CD4-positive, alpha-beta T cell (primary cell): ENCODE measurements around the gene FAM193B. TPM values are rescaled to one million over a fixed set of nuclear protein-coding genes. Genes with fewer than 3 reads are reported as not detected.

ENCODE experiments used
- ATAC-seq: fragments of 200-7000 bp; cut with Tn5 transposase; one replicate; pipeline ENCODE4 v1.10.0; 2022; ENCODE audit warnings: mild to moderate bottlenecking; ENCODE audit not compliant: poor library complexity
- CTCF ChIA-PET: fragments of 350-600 bp; sonication (Branson Sonifier 250); formaldehyde crosslinking; loops from one replicate; lab custom pipeline; 2021; ENCODE audit warnings: antibody characterized with exemption, inconsistent platforms; lab: Charles Lee
- POLR2A ChIA-PET: fragments of 350-600 bp; sonication (Branson Sonifier 250); formaldehyde crosslinking; loops from one replicate; lab custom pipeline; 2021; ENCODE audit warnings: antibody characterized with exemption, inconsistent platforms; lab: Charles Lee
- DNase-seq, 14 experiments: peaks; one replicate each; pipeline ENCODE4 v3.0.0-alpha.2; 2013 to 2020; ENCODE audit warnings: mixed read lengths in 2 of 14
- H3K27ac ChIP-seq, 2 donors: one replicate each; pipeline versions ENCODE4 v1.5.1 to v1.7.0; 2013; ENCODE audit warnings: low read length in 2 of 2, low read depth in 1 of 2, mild to moderate bottlenecking in 1 of 2
- H3K27me3 ChIP-seq, 2 experiments: 1 replicate in 1 of 2; 2 replicates in 1 of 2; pipeline versions ENCODE4 v1.6.1 to v1.7.0; 2013; ENCODE audit warnings: low read length in 2 of 2, control low read depth in 1 of 2, mild to moderate bottlenecking in 1 of 2, moderate library complexity in 1 of 2; ENCODE audit not compliant: insufficient read depth in 2 of 2, control insufficient read depth in 1 of 2
- H3K36me3 ChIP-seq: one replicate; pipeline ENCODE4 v1.6.1; 2013; ENCODE audit warnings: low read length, control low read depth; ENCODE audit not compliant: insufficient read depth
- H3K4me1 ChIP-seq: one replicate; pipeline ENCODE4 v1.6.1; 2013; ENCODE audit warnings: low read length, control low read depth; ENCODE audit not compliant: insufficient read depth
- H3K4me3 ChIP-seq: one replicate; pipeline ENCODE4 v1.5.1; 2013; ENCODE audit warnings: mild to moderate bottlenecking, low read length, moderate library complexity
- H3K9me3 ChIP-seq, 2 experiments: 1 replicate in 1 of 2; 2 replicates in 1 of 2; pipeline versions ENCODE4 v1.6.1 to v1.7.0; 2013; ENCODE audit warnings: low read length in 2 of 2, mild to moderate bottlenecking in 2 of 2, control low read depth in 1 of 2, moderate library complexity in 1 of 2; ENCODE audit not compliant: control insufficient read depth in 1 of 2, insufficient read depth in 1 of 2
- H3K27ac Mint-ChIP-seq: one replicate; pipeline ENCODE4 v1.8.0; 2020; ENCODE audit warnings: mixed read lengths
- H3K27me3 Mint-ChIP-seq: one replicate; pipeline ENCODE4 v1.8.0; 2021; ENCODE audit warnings: mixed read lengths
- H3K36me3 Mint-ChIP-seq: one replicate; pipeline ENCODE4 v1.8.0; 2021; ENCODE audit warnings: low read depth, mixed read lengths
- H3K4me1 Mint-ChIP-seq: one replicate; pipeline ENCODE4 v1.8.0; 2021; ENCODE audit warnings: low read depth, mixed read lengths
- H3K4me3 Mint-ChIP-seq: one replicate; pipeline ENCODE4 v1.8.0; 2020; ENCODE audit warnings: mild to moderate bottlenecking, mixed read lengths
- H3K9me3 Mint-ChIP-seq: one replicate; pipeline ENCODE4 v1.8.0; 2020; ENCODE audit warnings: mixed read lengths
- intact Hi-C, 2 experiments: fragments of 100-400 bp; cut with DNase I in 1 of 2; cut with micrococcal nuclease in 1 of 2; formaldehyde crosslinking; loops; one replicate each; pipeline versions ENCODE4 v1.15.1 to v1.9.0; 2023 to 2025; cut with DNase I, micrococcal nuclease
- total RNA-seq, 174 experiments: library from RNA in 2 of 174; stranded (reverse) in 2 of 174; gene quantifications; one replicate each; pipeline ENCODE4 v1.2.3 and lab custom pipeline; 2021 to 2026
- TF ChIP-seq, protein P1 (sequence below): fragments of 200-600 bp; IDR thresholded peaks from one replicate; pipeline ENCODE4 v1.8.0; 2022; ENCODE audit warnings: antibody characterized with exemption, mild to moderate bottlenecking

Gene FAM193B
- total RNA-seq, 2 experiments from 2014 or later = 150 to 155 TPM

DNA sequence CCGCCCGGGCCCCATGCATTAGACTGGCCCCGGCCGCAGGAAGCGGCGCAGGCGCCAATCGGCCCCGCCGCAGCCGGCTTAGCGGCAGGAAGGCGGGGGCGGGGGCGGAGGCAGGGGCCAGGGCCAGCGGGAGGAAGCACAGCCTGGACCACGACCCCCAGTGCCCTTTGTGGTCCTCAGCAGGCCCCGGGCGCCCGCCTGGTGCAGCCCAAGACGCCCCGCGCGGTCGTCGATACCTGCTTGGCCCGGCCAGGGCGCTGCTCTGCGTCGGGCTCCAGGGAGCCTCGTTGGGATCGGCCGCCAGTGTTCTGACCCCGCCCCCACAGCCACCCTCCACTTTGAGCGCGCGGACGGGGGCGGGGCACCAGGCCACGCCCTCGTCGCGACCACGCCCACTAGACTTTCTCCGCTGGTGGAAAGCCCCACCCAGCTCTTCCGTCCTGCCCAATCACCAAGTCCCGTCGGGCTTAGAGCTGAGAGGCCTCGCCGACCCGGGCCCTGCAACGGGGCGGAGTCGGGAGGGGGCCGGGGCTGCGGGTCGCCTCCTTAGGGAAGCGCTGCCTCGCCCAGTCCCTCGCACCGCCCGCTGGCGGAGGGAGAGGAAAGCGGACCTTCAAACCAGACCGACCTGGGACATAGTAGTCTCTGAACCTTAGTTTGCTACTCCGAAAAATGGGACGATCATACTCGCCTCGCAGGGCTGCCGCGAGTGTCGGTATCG lies 56.9 kb downstream of the FAM193B start, which contains the start of gene PDLIM7:
Gene PDLIM7 (minus strand): TSS at position 313 of the 721 bp plus-strand sequence. CDS start 1,092 bp downstream, outside the sequence.
- ATAC-seq = peak; percentile 89
- Histone ChIP-seq H3K27me3 (no peaks in the 10 kb centered on the region), H3K27ac (no peak within 1 kb of the TSS), H3K4me3 (peak within 1 kb of the TSS; percentile 70), H3K4me1 (peaks cover 50% of the 10 kb centered on the region), H3K9me3 (no peaks in the 10 kb centered on the region), H3K36me3 (no peaks in the 10 kb centered on the region)
- Mint-ChIP-seq H3K4me3 (peak within 1 kb of the TSS; percentile 74), H3K9me3 (no peaks in the 10 kb centered on the region), H3K4me1 (peaks cover 31% of the 10 kb centered on the region), H3K36me3 (peaks cover 5% of the 10 kb centered on the region), H3K27ac (no peak within 1 kb of the TSS), H3K27me3 (no peaks in the 10 kb centered on the region)
- POLR2A ChIA-PET = interaction anchor here (0.6 to 2.1 kb wide), 18 partner anchors 18 to 363 kb away, joined by 3 to 12 read pairs (median 5); partner anchors contain the start of genes DDX41, GRK6 and NSD1
- intact Hi-C loops = loop anchor here (1.0 to 2.0 kb wide), 4 partner anchors 19 to 185 kb away; partner anchors contain the start of gene DDX41 (in 1 of the 2)
- DNase-seq = peak; percentile 87 to 98 (median 94)
- TF ChIP-seq, protein P1, sequence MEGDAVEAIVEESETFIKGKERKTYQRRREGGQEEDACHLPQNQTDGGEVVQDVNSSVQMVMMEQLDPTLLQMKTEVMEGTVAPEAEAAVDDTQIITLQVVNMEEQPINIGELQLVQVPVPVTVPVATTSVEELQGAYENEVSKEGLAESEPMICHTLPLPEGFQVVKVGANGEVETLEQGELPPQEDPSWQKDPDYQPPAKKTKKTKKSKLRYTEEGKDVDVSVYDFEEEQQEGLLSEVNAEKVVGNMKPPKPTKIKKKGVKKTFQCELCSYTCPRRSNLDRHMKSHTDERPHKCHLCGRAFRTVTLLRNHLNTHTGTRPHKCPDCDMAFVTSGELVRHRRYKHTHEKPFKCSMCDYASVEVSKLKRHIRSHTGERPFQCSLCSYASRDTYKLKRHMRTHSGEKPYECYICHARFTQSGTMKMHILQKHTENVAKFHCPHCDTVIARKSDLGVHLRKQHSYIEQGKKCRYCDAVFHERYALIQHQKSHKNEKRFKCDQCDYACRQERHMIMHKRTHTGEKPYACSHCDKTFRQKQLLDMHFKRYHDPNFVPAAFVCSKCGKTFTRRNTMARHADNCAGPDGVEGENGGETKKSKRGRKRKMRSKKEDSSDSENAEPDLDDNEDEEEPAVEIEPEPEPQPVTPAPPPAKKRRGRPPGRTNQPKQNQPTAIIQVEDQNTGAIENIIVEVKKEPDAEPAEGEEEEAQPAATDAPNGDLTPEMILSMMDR = no peak
- CTCF ChIA-PET = interaction anchor here (1.0 to 2.1 kb wide), 6 partner anchors 20 to 188 kb away, joined by 3 to 7 read pairs (median 5); partner anchors contain the start of gene DDX41

DNA sequence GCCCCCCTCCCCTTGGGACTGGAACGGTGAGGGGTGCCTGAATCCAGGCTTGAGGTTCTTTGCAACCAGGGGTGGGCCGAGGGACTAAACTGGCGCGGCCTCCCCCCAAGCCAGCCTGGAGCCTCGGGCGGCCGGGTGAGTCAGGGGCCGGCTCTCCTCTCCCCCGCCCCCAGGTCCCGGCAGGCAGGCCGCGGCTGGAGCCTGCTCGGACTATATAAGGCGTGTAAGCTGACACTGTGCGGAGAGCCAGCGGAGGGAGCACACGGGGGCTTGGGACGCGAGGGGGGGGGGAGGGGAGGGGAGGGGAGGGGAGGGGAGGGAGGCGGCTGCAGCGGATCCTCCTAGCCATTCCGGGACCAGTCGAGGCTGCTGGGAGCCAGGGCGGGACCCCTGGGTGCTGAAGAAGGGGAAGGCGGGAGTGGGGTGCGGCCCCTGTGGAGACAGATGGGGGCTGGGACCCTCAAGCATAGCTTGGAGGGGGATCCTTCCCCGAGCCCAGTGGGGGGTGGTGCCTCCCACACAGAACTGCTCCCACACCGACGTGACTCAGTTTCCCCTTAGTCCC lies 57.6 kb downstream of the FAM193B start:
- Histone ChIP-seq H3K27me3 (no peaks in the 10 kb centered on the region), H3K4me1 (peaks cover 50% of the 10 kb centered on the region), H3K9me3 (no peaks in the 10 kb centered on the region), H3K4me3 (peak overlapping the region; percentile 70), H3K36me3 (no peaks in the 10 kb centered on the region), H3K27ac (no peak overlapping the region)
- ChIA-PET POLR2A (interaction anchor here (0.6 to 2.1 kb wide), 16 partner anchors 17 to 363 kb away, joined by 3 to 12 read pairs (median 5); partner anchors contain the start of genes DDX41, GRK6 and NSD1), CTCF (interaction anchor here (1.0 to 2.1 kb wide), 6 partner anchors 20 to 187 kb away, joined by 3 to 7 read pairs (median 5); partner anchors contain the start of gene DDX41)
- intact Hi-C loops = loop anchor here (1.0 to 2.0 kb wide), 4 partner anchors 19 to 185 kb away; partner anchors contain the start of gene DDX41 (in 1 of the 2)
- DNase-seq (peak in 2 of 14 experiments; percentile 44 to 55), ATAC-seq (no peak)
- Mint-ChIP-seq H3K4me1 (peaks cover 31% of the 10 kb centered on the region), H3K27ac (no peak overlapping the region), H3K9me3 (no peaks in the 10 kb centered on the region), H3K27me3 (no peaks in the 10 kb centered on the region), H3K36me3 (peaks cover 5% of the 10 kb centered on the region), H3K4me3 (peak overlapping the region; percentile 73)
- TF ChIP-seq, protein P1 = no peak

DNA sequence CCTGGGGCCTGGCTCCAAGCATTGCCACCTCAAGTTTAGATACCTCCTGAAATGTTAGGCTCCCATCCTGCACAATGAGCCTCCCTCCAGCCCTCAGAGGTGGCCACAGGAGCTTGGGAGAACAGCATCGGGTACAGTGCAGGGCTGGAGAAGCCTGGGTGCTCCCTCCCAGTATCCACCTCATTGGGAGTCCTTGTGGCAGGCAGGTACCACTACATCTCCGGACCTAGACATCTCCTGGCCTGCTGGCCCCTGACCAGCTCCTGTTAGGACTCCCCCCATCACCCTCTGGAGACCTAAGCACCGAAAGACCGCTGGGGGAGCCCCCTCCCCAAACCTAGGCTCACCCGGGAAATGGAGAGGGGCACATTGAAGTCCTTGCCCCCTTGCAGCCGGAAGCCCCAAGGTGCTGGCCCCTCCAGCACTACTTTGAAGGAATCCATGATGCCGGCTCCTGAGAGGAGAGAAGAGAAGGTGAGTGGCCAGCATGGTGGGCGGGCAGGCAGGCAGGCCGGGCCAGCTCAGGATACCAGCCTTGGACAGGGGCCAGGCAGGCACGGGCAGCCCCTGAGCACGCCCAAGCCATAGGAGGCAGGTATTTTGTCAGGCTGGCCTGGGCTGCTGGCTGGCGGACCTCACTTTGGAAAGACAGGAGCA lies 58.2 kb downstream of the FAM193B start:
- no peaks in the 10 kb centered on the region for H3K9me3 Mint-ChIP-seq
- ATAC-seq = no peak
- Histone ChIP-seq H3K4me3 (peak overlapping the region; percentile 2), H3K9me3 (no peaks in the 10 kb centered on the region), H3K36me3 (no peaks in the 10 kb centered on the region), H3K27me3 (no peaks in the 10 kb centered on the region), H3K27ac (no peak overlapping the region), H3K4me1 (peaks cover 50% of the 10 kb centered on the region)
- ChIA-PET POLR2A (interaction anchor here (1.4 to 2.1 kb wide), 3 partner anchors 39 to 70 kb away, joined by 3 to 12 read pairs (median 12); partner anchors contain the start of gene GRK6), CTCF (interaction anchor here (1.9 to 2.1 kb wide), 2 partner anchors 41 to 187 kb away, joined by 5 to 7 read pairs; no protein-coding TSS in a partner anchor)
- intact Hi-C loops = loop anchor here (2.0 kb wide), 2 partner anchors 21 to 39 kb away; no protein-coding TSS in a partner anchor
- TF ChIP-seq, protein P1 = no peak
- no peak overlapping the region for H3K27ac Mint-ChIP-seq
- peak overlapping the region; percentile 73 for H3K4me3 Mint-ChIP-seq
- no peak for DNase-seq
- no peaks in the 10 kb centered on the region for H3K27me3 Mint-ChIP-seq
- H3K36me3 Mint-ChIP-seq = peaks cover 5% of the 10 kb centered on the region
- H3K4me1 Mint-ChIP-seq = peaks cover 31% of the 10 kb centered on the region
